ENCODE measurements around the gene ARMC9.

- TF ChIP-seq CTCF (IDR thresholded peaks at IDR 0.05): no peak
- TF ChIP-seq POLR2A (IDR thresholded peaks at IDR 0.05): no peak
Observed at GRCh38 chr2:231399046-231399852, 200.8 kb downstream of the ARMC9 start.

All from testis (tissue), 2 donors.